GM18867 (cell line): ENCODE results near the gene RIPK1.

Experiments used
- ATAC-seq: cut with Tn5 transposase; IDR thresholded peaks from one replicate; pipeline ENCODE4 v1.9.1; 2021; ENCODE audit warnings: mild to moderate bottlenecking, moderate library complexity; ENCODE audit not compliant: unreplicated experiment

Gene RIPK1

DNA sequence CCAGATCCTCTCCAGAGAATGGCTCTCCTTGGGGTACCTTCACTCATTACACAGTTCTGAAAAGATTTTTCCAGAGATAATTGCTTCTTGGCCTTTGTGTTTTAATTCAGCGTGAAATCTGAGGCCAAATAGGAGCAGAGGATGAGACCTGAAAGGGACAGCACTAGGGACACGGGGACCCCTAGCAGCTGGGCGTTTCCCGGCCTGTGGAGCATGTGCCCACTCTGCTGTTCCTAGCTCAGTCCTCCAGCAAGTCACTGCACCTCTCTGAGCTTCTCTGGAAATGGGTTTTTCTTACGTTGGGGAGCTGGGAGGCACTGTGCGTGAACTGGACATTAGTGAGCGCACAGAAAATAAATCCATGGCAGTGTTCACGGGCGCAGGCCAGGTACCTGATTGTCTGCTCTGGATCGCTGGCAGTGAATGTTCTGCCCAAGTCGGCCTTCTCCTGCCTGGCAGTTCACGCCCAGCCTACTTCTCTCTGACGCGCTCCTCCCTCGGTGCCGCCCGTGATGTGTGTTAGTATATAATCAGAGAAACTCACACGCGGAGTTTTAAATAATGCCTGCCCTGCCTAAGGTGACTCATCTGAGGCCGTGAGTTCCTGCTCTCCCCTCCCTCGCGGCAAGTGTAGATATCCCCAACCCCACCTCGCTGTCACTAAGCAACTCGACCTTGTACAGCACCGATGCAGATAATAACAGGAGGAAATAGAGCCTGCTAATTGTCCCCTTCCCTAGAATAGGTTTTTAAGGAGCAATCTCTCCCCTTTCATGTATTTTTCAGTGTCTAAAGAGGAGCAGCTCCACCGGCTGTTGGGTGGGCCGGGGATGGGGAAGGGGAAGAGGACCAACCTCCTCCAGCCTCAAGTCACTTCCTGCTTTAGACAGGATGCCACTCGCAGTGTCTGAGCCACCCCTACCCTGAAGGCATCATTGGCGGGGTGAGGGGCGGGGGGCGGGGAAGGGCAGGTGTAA lies 91.8 kb downstream of the RIPK1 start:
- ATAC-seq, result no peak

DNA sequence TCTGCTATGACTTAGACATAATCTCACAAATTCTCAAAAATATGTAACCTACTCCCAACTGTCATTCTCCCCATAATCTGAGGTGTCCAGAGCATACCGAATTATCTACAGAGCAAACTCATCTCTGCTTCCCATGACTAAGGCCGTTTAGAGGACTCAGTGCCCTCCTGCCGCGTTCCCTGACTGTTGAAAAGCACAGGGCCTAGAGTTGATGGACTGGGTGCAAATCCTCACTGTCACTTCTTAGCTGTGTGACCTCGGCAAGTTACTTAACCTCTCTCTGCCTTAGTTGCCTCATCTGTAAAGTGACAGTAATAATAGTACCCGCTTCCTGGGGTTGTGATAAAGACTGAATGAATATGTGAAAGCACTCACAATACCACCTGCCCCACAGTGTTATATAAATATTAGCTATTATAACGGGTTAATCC lies 93.8 kb downstream of the RIPK1 start:
- no peak for ATAC-seq

DNA sequence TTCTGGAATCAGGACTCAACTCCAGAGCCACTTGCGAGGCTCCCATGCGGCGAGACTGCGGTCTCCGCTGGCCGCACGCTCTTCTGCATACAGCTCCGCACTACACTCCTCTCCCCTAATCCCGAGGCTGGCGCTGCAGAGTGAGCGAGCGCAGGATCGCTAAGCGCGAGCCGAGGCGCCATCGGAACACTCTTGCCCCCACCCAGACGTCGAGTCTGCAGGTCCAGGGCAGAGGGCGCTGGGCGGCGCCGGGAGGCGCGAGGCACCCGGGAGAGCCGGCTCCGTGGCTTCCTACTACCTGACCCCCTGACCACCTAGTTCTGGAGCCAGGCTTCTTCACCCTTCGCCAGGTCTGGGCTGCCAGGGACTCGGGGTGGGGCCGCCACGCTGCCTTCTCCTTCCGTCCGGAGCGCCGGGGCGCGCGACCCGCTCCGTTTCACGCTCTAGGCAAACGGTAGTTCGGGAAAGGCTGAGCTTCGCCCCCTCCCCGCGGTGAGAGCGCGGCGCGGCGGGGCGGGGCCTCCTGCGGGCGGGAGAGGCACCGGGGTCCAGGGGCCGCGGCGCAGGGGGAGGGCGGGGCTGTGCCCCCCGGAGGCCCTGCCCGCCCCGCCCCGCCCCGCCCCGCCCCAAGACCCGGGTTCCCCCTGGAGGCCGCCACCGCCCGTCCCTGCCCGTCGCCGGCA lies 94.4 kb downstream of the RIPK1 start:
- peak; percentile 76 for ATAC-seq

DNA sequence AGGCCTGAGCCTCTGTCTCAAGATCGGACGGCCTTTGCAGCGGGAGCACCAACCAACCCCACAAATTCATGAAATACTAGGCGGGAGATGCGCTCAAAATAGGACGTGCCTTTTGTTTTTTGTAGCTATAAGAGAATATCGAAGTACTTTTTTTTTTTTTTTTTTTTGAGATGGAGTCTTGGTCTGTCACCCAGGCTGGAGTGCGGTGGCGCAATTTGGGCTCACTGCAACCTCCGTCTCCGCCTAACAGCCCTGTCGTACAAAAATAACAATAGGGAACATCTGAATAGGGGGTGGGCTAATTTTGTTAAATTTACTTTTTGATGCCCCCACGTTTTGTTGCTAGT lies 94.9 kb downstream of the RIPK1 start:
- ATAC-seq, result peak; percentile 7

DNA sequence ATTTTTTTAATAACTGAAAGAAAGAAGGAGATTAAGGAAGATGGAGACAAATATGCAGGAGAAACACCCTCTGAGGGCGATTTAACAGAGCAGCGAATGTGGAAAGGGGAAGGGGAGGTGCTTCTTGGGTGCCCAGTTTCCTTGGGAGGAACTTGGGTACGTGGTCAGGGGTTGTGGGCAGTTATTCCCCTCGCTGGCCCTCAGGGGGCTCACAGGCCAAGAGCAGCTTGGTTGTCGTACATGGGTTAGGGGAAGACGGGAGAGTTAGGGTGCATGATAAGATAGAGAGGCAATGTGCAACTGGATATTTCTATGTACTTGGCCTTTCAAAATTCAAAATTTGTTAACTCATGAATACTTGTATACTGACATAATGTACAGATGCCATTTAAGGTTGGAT lies 96.1 kb downstream of the RIPK1 start:
- ATAC-seq, result no peak
